ENCODE results near the gene BATF.
"Not testable (repeated sequence)": the region's sequence is repeated elsewhere in the genome, so short reads cannot be mapped to it uniquely, and the experiment has no call there.

Gene BATF, protein sequence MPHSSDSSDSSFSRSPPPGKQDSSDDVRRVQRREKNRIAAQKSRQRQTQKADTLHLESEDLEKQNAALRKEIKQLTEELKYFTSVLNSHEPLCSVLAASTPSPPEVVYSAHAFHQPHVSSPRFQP

DNA sequence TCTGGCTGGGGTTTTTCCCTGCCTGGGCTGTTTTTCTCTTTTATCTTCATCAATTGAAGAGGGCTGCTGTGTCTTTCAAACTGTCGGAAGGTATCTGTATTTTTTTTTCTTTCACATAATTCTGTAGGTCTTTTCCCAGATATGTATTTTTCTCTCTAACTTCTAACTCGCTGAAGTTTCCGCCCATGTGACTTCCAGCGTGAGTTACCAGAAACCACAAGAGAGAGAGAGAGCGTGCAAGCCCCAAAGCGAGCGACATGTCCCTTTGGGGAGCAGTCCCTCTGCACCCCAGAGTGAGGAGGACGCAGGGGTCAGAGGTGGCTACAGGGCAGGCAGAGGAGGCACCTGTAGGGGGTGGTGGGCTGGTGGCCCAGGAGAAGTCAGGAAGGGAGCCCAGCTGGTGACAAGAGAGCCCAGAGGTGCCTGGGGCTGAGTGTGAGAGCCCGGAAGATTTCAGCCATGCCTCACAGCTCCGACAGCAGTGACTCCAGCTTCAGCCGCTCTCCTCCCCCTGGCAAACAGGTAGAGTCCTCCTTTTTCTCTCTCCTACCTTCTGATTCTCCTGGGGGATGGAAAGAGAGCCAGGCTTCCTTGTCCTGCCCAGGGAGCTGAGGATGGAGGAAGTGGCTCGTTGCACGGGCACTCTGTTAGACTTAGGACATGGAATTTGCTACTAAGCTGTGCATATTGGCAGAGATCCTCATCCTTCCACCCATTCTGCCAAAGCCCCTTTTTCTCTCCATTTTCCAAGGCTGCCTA is at the start of gene BATF:
TSS of gene BATF (plus strand) at position 246 of the 759 bp plus-strand sequence. CDS start at position 460, 214 bp downstream.
- no peak for DNase-seq

DNA sequence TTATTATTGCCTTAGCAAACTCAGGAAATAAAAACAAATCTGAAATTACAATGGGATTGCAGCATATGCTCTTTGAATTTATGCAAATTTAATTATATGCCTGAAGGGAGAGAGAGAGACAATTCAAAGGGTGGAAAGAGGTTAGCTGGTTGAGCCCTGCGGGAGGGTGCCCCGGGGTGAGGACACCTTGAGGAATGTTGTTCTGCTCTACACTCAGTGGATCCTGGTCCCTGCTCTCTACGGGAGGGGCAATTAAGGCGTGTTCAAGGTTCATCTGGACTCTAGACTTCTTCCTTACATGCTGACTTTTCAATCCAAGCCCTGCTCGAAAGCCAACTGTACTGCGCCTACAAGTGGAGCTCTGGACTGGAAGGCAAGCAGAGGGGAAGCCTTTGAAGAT is 48.1 kb upstream of the BATF start:
- DNase-seq = not testable (repeated sequence)

DNA sequence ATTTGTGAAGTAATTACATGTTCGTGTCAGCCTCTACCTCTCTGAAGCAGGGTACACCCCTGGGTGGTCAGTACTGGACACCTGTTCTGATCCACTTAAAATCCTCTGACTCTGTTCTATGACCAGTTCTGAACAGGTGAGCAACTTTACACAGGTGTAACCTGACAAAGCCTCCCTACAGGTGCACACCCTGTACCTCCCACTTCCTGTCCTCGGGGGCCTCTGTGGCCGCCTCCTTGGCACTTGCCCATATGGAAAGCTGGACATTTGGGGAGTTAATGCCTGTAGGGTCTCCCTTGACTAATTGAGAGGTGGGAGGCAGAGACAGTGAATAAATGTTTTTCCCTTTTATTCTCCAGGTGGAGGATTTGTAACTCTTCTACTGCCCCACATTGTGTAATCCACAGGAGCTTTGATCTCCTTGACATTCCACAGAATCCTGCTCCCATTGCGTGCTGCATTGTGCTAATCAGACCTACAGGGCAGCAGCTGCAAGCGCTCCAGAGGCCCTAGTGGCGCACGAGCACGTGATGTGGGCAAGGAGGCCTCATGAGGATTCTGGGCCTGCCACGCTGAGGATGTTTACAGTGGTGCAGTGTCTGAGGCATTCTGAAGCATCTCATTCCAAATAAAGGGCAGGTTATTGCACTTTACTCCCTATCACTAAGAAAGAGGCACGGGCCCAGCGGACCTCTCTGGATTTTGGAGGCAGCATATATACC is 45.8 kb upstream of the BATF start:
- no peak for DNase-seq

DNA sequence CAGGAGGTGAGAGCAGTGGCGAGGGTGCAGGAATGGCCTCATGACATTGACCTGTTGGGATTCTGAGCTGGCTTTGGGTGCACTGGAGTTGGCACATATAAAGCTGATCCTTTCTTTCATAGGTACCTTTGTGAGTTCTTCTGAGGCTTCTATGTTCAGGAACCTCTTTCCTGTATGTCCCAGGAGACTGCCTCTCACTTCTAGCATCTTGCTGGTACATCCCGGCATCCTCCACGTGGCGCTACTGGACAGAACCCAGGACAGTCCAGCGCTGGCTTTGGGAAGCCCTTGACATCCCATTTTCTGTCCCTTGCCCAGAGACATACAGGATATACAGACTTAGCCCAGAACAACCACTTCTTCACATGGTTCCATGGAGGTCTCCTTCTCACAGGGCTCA is 44.4 kb upstream of the BATF start:
- no peak for DNase-seq

DNA sequence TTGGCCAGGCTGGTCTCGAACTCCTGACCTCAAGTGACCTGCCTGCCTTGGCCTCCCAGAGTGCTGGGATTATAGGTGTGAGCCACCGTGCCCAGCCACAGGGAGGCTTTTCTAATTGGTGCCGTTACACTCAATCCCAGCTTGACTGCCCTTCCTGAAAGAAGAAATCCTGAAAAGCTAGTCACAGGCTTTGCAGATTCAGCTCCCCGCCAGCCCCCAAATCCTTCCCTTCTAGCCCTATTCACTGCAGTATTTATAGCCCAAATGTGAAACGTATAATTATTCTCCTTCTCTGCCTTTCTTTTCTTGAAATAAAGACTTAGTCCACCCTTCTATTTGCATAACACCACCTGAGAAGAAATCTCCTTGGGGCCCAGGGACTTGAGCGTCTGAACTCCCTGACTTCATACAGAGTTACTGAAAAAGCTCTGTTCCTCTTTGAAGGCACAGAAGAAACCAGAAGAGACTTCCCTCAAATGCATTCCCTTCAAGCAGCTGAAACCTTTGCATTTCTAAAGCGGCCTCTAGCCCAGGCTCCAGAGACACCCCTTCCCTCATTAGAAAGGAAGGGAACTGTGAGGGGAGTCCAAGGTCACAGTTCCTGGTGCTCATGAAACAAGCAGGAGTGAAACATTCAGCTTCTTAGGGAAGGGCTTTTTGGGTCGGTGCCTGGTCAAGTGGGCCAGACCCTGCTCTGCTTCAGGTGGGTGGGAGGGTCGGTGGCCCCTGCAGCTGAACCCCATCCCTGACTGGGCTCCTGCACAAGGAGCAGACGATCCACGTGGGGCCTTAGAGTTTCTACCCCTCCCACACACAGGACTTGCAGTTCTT is 42.3 kb upstream of the BATF start:
- DNase-seq = no peak

DNA sequence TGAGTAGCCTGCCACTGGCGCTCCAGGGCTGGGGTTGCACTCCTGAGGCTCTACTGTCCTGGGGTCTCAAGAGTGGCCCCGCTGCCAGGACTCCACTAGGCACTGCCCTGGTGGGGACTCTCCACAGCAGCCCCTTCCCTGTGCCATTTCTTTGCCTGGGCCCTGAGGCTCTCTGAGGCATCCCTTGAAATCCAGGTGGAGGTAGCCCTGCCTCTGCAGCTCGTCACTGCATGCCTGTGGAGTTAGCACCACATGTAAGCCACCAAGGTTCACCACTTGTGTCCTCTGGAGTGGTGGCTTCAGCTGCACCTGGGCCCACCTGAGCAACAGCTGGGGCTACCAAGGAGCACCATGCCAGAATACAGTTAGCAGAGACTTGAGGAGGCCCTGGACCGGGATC is 39.9 kb upstream of the BATF start:
- no peak for DNase-seq

DNA sequence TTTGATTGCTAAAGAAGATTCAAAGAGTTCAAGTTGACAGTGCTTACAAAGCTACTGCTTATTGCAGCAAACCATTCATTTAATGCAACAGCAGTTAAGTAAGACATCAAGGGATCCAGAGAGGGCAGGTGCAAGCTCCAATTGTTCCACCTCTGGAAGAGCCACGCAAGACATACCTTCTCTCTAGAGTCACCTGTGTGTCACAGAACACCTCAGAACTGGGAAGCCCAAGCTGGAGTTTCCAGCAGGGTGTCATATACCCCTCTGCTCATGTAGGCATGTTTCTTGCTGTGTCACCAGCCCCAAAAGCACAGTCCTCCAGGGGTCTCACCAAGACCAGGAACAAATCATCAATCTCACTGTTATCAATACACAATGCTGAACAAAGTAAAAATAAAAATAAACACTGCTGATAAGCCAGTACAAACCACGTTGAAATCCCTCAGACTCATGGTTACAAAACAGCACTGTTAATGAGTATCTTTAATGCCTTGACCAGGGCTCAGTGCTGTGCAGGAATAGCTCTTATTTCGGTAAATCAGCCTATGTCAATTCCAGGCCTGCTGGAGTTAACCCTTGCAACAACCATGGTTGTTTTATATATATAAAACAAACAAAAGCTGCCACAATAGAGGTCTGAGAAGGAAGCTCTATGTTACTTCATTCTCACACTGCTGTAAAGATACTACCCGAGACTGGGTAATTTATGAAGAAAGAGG is 37.4 kb upstream of the BATF start:
- DNase-seq = no peak

DNA sequence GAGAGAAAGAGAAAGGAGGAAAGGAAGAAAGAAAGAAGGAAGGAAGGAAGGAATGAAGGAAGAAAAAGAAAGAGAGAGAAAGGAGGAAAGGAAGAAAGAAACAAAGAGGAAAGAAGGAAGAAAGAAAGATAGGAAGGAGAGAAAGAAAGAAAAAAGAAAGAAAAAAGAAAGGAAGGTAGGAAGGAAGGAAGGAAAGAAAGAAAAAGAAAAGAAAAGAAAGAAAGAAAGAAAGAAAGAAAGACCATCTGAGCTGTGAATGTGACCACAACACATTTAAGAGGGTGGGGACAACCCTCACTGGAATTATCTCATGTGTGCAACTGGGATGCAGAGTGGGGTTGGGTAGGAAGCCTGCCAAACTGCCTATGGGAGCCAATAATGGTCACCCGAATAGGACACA is 36.0 kb upstream of the BATF start:
- no peak for DNase-seq

DNA sequence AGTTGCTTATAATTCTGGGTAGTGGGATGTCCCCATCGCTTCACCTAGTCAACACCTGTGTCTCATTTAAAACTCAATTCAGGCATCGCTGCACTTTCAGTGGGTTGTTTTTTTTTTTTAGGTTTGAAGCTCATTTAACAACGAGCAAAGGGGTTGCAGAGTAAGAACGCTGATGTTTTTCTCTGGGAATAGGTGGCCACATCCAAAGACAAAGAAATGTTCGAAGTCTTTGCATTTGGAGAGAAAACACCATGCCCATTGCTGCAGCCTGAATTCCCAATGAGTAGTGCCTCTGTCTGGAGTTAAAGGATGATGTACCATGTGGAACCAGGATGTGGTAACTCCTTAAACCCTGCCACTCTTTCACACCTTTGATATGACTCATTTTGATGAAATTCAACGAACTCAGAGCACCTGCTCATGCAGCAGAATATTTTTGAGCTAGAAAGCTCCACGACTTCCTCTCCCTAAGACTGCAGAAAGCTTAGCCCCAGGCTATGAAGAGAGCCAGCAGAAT is 35.1 kb upstream of the BATF start:
- no peak for DNase-seq

DNA sequence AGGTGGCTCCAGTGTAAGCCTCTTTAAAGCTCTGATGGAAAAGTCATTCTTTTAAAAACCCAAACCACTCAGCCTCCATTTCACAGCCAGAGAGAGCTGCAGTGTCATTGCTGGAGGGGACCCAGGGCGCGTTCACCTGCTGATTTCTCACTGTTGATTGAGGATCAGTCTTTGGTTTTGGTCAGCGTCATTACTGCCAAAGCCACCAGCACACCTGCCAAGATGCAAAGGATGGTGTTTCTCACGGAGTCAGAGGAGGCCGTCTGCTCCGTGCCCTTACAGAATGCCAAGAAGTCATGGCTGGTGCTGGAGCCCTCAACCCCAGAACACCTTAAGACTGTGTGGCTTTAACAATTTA is 32.8 kb upstream of the BATF start:
- no peak for DNase-seq

DNA sequence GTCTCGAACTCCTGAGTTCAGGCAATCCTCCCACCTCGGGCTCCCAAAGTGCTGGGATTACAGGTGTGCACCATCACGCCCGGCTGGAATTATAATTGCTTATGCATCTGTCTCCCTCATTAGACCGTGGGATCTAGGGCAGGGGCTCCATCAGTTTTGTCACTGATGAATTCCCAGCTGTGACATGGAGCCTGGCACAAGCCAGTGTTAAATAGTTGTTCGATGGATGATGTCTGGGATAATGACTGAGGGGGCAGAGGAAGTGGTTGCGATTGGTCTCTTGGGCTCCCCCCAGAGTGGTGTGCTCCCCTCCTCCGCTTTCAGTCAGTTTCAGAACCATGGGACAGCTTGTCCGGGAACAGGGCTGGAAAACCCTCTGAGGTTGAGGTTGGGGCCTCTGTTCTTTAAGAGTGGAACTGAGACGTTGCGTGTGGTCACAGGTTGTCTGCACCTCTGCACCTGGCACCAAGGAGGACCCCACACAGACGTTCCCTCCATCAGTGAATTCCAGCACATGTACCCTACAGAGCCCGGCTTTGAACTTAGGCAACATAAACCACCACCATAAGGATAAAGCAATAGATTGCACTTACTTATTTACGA is 30.8 kb upstream of the BATF start:
- no peak for DNase-seq

DNA sequence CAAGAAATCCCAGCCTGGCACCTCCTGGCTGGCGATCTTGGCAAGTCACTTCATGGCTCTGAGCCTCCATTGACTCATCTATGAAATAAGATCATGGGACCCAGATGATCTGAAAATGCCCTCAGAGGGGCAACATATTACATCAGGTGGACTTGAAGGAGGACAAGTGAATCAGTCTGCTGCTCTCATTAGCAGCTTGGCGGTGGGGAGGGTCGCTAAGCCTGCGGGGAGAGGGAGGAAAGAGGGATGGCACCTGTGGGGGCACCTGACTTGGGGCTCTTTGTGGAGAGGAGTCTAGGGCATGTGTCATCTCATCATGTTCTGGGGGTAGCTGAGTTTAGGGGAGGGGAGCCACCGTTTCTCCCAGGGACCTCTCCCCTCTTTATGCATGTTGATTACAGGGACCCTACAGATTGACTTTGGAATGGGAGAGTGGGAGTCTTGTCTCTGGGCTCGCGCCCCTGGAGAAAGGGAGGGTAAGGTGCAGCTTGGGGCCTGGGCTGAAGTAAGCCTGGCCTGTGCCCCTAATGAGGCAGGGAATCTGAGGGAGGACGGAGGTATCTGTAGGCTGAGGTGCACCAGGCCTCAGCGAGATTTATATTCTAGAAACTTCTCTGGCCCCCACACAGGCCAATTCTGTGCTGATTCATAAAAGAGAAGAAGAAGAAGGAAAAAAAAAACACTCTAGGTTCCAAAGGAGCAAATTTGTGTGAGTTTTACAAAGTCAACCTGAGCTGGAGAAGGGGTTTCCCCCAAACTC is 29.3 kb upstream of the BATF start:
- no peak for DNase-seq

DNA sequence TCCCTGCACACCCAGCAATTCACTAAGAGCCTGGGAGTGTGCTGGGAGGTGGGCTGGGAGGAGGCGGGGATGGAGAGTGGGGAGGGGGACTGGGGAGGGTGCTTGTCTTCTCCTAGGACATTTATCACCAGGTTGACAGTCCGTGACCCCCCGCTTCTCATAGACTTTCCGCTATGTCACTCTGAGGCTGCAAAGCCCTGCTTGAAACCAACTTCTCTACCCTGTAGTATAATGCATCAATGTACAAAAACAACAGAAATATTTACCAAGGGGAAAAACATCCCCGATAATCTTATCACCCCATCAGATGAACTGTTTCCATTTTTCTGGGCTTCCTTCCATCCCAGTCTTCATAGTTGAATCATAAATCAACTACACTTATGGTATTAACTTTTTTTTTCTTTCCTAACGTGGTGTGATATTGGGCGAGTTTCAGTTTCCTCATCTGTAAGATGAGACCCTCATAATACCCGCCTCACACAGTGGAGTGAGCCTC is 28.6 kb upstream of the BATF start:
- no peak for DNase-seq

DNA sequence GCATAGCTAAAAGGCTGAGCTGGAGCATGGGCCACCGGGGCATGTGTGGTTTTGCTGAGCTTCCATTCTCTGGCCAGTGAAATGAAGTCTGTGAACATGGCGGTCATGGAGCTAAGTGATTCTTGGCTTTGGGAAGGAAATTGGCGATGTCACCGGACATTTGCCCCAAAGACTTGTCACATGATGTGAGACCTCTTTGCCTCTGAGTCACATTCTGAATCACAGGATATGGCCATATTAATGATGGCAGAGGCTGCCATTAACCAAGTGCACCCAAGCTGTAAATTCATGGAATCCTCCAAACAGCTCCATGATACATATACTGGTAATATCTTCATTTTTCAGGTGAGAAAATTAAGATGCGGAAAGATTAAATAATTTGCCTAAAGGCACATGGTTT is 27.4 kb upstream of the BATF start:
- no peak for DNase-seq

DNA sequence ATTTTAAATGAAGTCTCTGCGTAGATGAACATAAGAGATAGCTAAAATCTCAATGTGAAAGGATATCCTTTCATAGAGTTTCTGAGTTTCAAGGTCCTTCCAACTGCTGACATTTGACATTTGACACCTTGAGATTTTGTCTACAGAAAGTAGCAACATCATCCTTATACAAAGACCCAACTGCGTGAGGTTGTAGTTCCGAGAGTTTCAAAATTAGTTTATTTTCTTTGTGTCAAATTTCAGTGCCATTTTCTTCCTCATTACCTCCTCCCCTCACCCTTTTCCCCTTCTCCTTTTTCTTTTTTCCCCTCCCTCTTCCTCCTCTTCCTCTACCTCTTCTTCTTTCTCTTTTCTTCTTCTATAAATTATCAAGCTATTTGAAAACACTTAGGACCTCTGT is 26.9 kb upstream of the BATF start:
- no peak for DNase-seq

DNA sequence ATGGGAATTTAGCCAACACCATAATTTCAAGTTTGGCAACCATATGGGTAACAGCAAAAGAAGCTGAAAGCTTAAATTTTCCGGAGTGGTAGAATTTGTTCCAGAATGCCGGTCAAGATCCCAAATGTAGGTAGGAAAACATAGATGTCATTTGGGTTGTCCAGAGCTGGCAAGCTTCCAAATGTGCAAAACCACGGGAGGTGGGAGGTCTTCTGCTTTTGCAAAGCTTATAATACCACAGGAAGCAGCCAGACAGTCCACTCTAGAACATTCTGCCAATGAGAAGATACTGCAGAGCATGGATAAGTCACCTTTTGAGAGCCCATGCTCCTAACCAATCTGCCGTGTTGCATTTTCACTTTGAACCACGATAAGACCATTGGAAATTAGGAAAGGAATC is 26.4 kb upstream of the BATF start:
- DNase-seq = no peak

DNA sequence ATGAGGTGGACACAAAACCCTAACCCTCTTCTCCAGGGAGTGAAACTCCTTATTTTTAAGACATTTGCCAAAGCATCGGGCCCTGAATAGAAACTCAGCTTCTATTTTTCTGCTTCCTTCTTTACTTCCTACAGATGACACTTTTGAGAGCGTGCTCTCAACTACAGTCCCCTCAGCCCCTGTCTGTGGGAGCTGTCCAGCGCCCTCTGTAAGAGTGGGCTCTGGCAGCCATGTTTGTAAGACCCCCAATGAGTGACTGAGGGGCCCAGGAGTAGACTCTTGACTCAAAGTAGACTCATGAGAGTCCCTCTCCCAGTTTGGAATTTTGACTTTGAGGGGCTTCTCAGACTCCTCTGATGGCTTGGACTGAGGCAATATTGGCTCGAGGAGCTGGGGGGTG is 25.5 kb upstream of the BATF start:
- no peak for DNase-seq

DNA sequence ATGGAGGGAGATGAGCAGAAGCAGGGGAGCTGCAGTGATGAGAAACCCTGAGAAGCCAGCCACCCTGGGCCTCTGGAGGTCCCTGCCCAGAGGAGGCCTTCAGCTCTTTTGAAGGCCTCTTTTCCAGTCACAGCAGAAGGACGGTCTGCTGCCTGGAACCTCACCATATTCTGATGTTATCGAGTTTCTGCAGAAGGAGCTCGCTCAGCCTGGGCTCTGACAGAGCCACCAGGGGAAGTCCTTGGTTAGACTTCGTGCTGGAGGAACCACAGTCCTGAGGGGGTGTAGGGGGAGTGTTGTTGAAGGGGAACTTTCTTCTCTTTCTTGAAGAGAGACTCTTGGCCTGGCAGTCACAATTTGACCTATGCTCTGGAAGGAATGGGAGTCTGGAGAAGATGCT is 25.1 kb upstream of the BATF start:
- DNase-seq = no peak

DNA sequence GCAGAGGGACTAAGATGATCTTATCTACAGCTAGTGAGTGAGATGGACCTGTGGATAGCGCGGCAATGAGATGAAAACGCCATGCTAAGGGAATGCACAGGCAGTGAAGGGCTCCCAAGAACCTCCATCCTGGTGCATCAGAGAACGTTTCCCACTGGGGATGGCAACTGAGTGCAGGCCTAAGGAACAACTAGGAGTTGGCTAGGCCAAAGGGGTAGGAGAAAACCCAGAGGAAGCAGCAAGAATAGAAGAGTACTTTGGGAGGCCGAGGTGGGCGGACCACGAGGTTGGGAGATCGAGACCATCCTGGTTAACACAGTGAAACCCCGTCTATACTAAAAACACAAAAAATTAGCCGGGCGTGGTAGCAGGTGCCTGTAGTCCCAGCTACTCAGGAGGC is 24.6 kb upstream of the BATF start:
- no peak for DNase-seq

DNA sequence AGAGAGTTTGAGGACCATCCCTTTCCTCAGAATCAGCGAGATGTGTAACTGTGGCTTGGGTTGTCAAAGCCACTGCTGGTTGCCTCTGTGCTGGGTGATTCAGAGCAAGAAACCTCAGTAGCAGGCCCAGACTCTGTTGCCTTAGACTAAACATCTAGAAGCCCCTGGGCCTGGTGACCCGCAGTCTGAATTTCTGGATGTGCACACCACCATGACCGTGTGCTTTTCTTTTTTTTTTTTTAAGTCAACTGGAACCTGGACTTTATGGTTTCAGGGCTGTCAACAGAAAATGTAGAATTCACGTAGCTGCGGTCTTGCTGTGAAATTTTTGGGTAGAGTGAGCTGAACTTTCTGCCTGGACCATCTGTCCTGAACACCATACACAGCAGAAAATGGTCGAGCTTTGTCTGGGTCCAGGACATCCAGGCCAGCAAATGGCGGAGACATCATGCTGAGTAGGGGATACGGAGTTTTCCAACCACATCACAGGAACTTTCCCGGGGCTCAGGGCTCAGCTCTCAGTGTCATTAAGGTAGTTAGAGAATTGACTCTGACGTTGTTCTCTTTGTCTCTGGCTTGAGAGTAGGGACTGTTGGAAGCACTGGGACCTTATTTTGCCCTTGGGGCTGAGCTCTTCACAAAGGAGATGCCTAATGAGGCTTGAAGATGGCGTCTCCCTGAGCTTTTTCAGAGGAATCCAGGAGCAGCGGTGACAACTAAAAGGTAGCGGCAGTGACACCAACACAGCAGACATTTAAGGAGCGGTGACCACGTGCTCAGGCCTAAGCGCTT is 23.0 kb upstream of the BATF start:
- DNase-seq = no peak
